ENCODE data around the gene NKAIN2.
"Not testable (repeated sequence)": the region's sequence is repeated elsewhere in the genome, so short reads cannot be mapped to it uniquely, and the experiment has no call there.

Gene NKAIN2

GRCh38 chr6:124536157-124536841, 732.6 kb downstream of the NKAIN2 start:
- no peak for DNase-seq

- DNase-seq, result no peak
Measured at GRCh38 chr6:124536842-124537191, 733.2 kb downstream of the NKAIN2 start.

GRCh38 chr6:124539096-124539495, 735.4 kb downstream of the NKAIN2 start:
- DNase-seq, result no peak

- no peak for DNase-seq
Measured at GRCh38 chr6:124541573-124541972, 737.9 kb downstream of the NKAIN2 start.

GRCh38 chr6:124546601-124547000, 742.9 kb downstream of the NKAIN2 start:
- DNase-seq, result no peak

GRCh38 chr6:124551711-124552233, 748.1 kb downstream of the NKAIN2 start:
- no peak for DNase-seq

- DNase-seq, result no peak
Measured at GRCh38 chr6:124557873-124558272, 754.2 kb downstream of the NKAIN2 start.

- DNase-seq, result not testable (repeated sequence)
Measured at GRCh38 chr6:124560078-124560477, 756.4 kb downstream of the NKAIN2 start.

- no peak for DNase-seq
Measured at GRCh38 chr6:124560873-124561567, 757.4 kb downstream of the NKAIN2 start.

GRCh38 chr6:124561635-124562130, 758.0 kb downstream of the NKAIN2 start:
- no peak for DNase-seq

GRCh38 chr6:124564125-124564524, 760.5 kb downstream of the NKAIN2 start:
- not testable (repeated sequence) for DNase-seq

GRCh38 chr6:124567401-124567800, 763.7 kb downstream of the NKAIN2 start:
- DNase-seq, result no peak

GRCh38 chr6:124573953-124574352, 770.3 kb downstream of the NKAIN2 start:
- no peak for DNase-seq

GRCh38 chr6:124577734-124578281, 774.1 kb downstream of the NKAIN2 start:
- no peak for DNase-seq

- no peak for DNase-seq
Measured at GRCh38 chr6:124590001-124590400, 786.3 kb downstream of the NKAIN2 start.

GRCh38 chr6:124599656-124600055, 796.0 kb downstream of the NKAIN2 start:
- DNase-seq, result no peak

GRCh38 chr6:124604719-124605118, 801.1 kb downstream of the NKAIN2 start:
- DNase-seq, result no peak

- no peak for DNase-seq
Measured at GRCh38 chr6:124607119-124607627, 803.5 kb downstream of the NKAIN2 start.

GRCh38 chr6:124613031-124613430, 809.4 kb downstream of the NKAIN2 start:
- DNase-seq, result no peak

- DNase-seq, result no peak
Measured at GRCh38 chr6:124622351-124622750, 818.7 kb downstream of the NKAIN2 start.

- no peak for DNase-seq
Measured at GRCh38 chr6:124633655-124634054, 830.0 kb downstream of the NKAIN2 start.

GRCh38 chr6:124640432-124640831, 836.8 kb downstream of the NKAIN2 start:
- DNase-seq, result no peak

- no peak for DNase-seq
Measured at GRCh38 chr6:124655866-124656265, 852.2 kb downstream of the NKAIN2 start.

- no peak for DNase-seq
Measured at GRCh38 chr6:124658053-124658452, 854.4 kb downstream of the NKAIN2 start.

Measured in activated CD4-positive, alpha-beta T cell treated with anti-CD3 and anti-CD28 coated beads for 1 hour (primary cell).